Measurements from ENCODE around the gene PITPNB.

GRCh38 chr22:27959335-27960090 is 40.5 kb upstream of the PITPNB start:
- TF ChIP-seq CTCF (IDR thresholded peaks at IDR 0.05; ENCODE audit: low read length) (no peak), EZH2 (optimal IDR thresholded peaks at IDR 0.05; ENCODE audit: low read depth, low read length) (no peak)

Measured in MM.1S (cell line).